Fibroblast of lung (primary cell): ENCODE results near the gene CGB2. TPM values are rescaled to one million over a fixed set of nuclear protein-coding genes. Genes with fewer than 3 reads are reported as not detected.
"Not testable (repeated sequence)": the region's sequence is repeated elsewhere in the genome, so short reads cannot be mapped to it uniquely, and the experiment has no call there.

Experiments used
- DNase-seq, 2 donors: peaks; one replicate each; pipeline versions ENCODE4 v3.0.0 to v3.0.0-alpha.2; 2010; ENCODE audit warnings: low read depth in 2 of 2
- H2AFZ ChIP-seq: 2 replicates; pipeline ENCODE4 v1.5.1; 2012; ENCODE audit warnings: low read length, control low read depth, inconsistent platforms
- H3K27ac ChIP-seq: 2 replicates; pipeline ENCODE4 v1.5.1; 2011; ENCODE audit warnings: low read length, control low read depth; ENCODE audit not compliant: insufficient read depth
- H3K27me3 ChIP-seq: 2 replicates; pipeline ENCODE4 v1.5.1; 2011; ENCODE audit warnings: mild to moderate bottlenecking, low read length; ENCODE audit not compliant: control insufficient read depth, insufficient read depth
- H3K36me3 ChIP-seq: 2 replicates; pipeline ENCODE4 v1.5.1; 2011; ENCODE audit warnings: low read length; ENCODE audit not compliant: control insufficient read depth, insufficient read depth
- H3K4me1 ChIP-seq: 2 replicates; pipeline ENCODE4 v1.5.1; 2011; ENCODE audit warnings: low read length; ENCODE audit not compliant: control insufficient read depth, insufficient read depth; ENCODE audit errors: extremely low read depth
- H3K4me2 ChIP-seq: 2 replicates; pipeline ENCODE4 v1.5.1; 2011; ENCODE audit warnings: low read length, control low read depth; ENCODE audit not compliant: insufficient read depth; ENCODE audit errors: extremely low read depth
- H3K4me3 ChIP-seq, 4 experiments: fragments of 200-600 bp in 1 of 4; sonication (generic) in 1 of 4; replicated peaks in 1 of 4; 2 replicates each; pipeline ENCODE4 v1.5.1; 2011 to 2016; ENCODE audit warnings: low read length in 4 of 4, low read depth in 3 of 4, mild to moderate bottlenecking in 3 of 4, control low read depth in 2 of 4, inconsistent platforms in 1 of 4, mixed read lengths in 1 of 4; ENCODE audit not compliant: insufficient read depth in 1 of 4; ENCODE audit errors: control extremely low read depth in 1 of 4
- H3K79me2 ChIP-seq: 2 replicates; pipeline ENCODE4 v1.5.1; 2012; ENCODE audit warnings: mild to moderate bottlenecking, low read length, inconsistent platforms; ENCODE audit not compliant: control insufficient read depth, insufficient read depth
- H3K9ac ChIP-seq: 2 replicates; pipeline ENCODE4 v1.5.1; 2011; ENCODE audit warnings: mild to moderate bottlenecking, low read length, control low read depth; ENCODE audit not compliant: insufficient read depth
- H3K9me3 ChIP-seq: 2 replicates; pipeline ENCODE4 v1.5.1; 2012; ENCODE audit warnings: low read depth, low read length; ENCODE audit not compliant: control insufficient read depth, insufficient read depth
- H4K20me1 ChIP-seq: 2 replicates; pipeline ENCODE4 v1.5.1; 2011; ENCODE audit warnings: low read length; ENCODE audit not compliant: control insufficient read depth, insufficient read depth; ENCODE audit errors: extremely low read depth
- CTCF ChIP-seq, 2 donors: IDR thresholded peaks in 1 of 2; conservative IDR thresholded peaks in 1 of 2; 1 replicate in 1 of 2; 2 replicates in 1 of 2; pipeline ENCODE4 v1.5.1; 2011 to 2012; ENCODE audit warnings: low read length in 2 of 2, control low read depth in 1 of 2, inconsistent platforms in 1 of 2, low read depth in 1 of 2, mild to moderate bottlenecking in 1 of 2
- polyA plus RNA-seq, 2 donors: library from polyadenylated mRNA; depleted of rRNA in 1 of 2; stranded (reverse) in 1 of 2; unstranded in 1 of 2; fragments of >200 nt; gene quantifications; 2 replicates each; pipeline ENCODE4 v1.2.1, GENCODE V29; 2011 to 2012; ENCODE audit warnings: missing spikeins in 1 of 2
- total RNA-seq: library from RNA; depleted of rRNA; stranded (reverse); fragments of >200 nt; gene quantifications from 2 replicates; pipeline ENCODE4 v1.2.1, GENCODE V29; 2014

Gene CGB2
- total and polyA plus RNA-seq, 2 donors (not counting 1 experiment from before 2014, with no cell fraction given): not detected

GRCh38 chr19:49028686-49029085 is 3.0 kb upstream of the CGB2 start:
- H3K4me1 ChIP-seq, H3K27me3 ChIP-seq, H3K27ac ChIP-seq, H2AFZ ChIP-seq, H4K20me1 ChIP-seq, H3K4me3 ChIP-seq, H3K4me2 ChIP-seq, DNase-seq, H3K9ac ChIP-seq, H3K9me3 ChIP-seq, H3K79me2 ChIP-seq, H3K36me3 ChIP-seq: not testable (repeated sequence)

- not testable (repeated sequence) for H3K4me2 ChIP-seq, H3K4me3 ChIP-seq, H3K36me3 ChIP-seq, H3K79me2 ChIP-seq, H3K27me3 ChIP-seq, H3K4me1 ChIP-seq, H3K9ac ChIP-seq, H3K9me3 ChIP-seq, H2AFZ ChIP-seq, H4K20me1 ChIP-seq, H3K27ac ChIP-seq
- DNase-seq: peak in 1 of 2 donors; percentile 66
Measured at GRCh38 chr19:49029749-49030148, 1.9 kb upstream of the CGB2 start.

GRCh38 chr19:49030323-49030722 is 1.4 kb upstream of the CGB2 start:
- H3K36me3 ChIP-seq: not testable (repeated sequence)

GRCh38 chr19:49036815-49037214 is 5.1 kb downstream of the CGB2 start, which contains the start of gene CGB1:
Gene CGB1, minus strand, starts transcription at chr19:49036895. Its CDS starts 184 bp downstream, at chr19:49036711.
- H3K4me2 ChIP-seq, H3K27ac ChIP-seq, H4K20me1 ChIP-seq, H3K4me3 ChIP-seq, H3K4me1 ChIP-seq, H3K36me3 ChIP-seq, H3K27me3 ChIP-seq, H3K79me2 ChIP-seq, H2AFZ ChIP-seq, H3K9ac ChIP-seq, DNase-seq, H3K9me3 ChIP-seq: not testable (repeated sequence)
- peak; percentile 15 to 39 for TF ChIP-seq CTCF (conservative IDR thresholded peaks at IDR 0.05 in 1 of 2, IDR thresholded peaks at IDR 0.05 in 1 of 2; ENCODE audit: low read depth in 1 of 2, low read length in 2 of 2)

More at GRCh38 chr19:49030323-49030722, 1.4 kb upstream of the CGB2 start:
- H3K4me2 ChIP-seq, H3K27me3 ChIP-seq, H4K20me1 ChIP-seq, H3K27ac ChIP-seq, H3K9me3 ChIP-seq, H3K4me1 ChIP-seq, DNase-seq, H3K4me3 ChIP-seq, H3K79me2 ChIP-seq, H2AFZ ChIP-seq, H3K9ac ChIP-seq: not testable (repeated sequence)

GRCh38 chr19:49038111-49038510 is 6.4 kb downstream of the CGB2 start:
- not testable (repeated sequence) for H3K4me2 ChIP-seq, H3K9ac ChIP-seq, H3K27ac ChIP-seq, H3K9me3 ChIP-seq, H3K4me3 ChIP-seq, DNase-seq, H4K20me1 ChIP-seq, H3K79me2 ChIP-seq, H2AFZ ChIP-seq, H3K4me1 ChIP-seq, H3K27me3 ChIP-seq, H3K36me3 ChIP-seq

GRCh38 chr19:49038557-49039276 is 7.0 kb downstream of the CGB2 start:
- H3K27ac ChIP-seq, H2AFZ ChIP-seq, H3K27me3 ChIP-seq, H3K36me3 ChIP-seq, H3K9ac ChIP-seq, H3K9me3 ChIP-seq, H3K4me3 ChIP-seq, H4K20me1 ChIP-seq, H3K4me2 ChIP-seq, H3K79me2 ChIP-seq, H3K4me1 ChIP-seq: not testable (repeated sequence)
- peak in 1 of 2 donors; percentile 87 for DNase-seq
